Nephron progenitor cell (in vitro differentiated cells): ENCODE results near the gene CCT7.

Experiments
- DNase-seq: peaks from one replicate; pipeline ENCODE4 v3.0.0; 2021
- H3K27ac Mint-ChIP-seq: 2 replicates; pipeline ENCODE4 v1.8.0; 2021; ENCODE audit warnings: mild to moderate bottlenecking, moderate library complexity, mixed read lengths
- H3K27me3 Mint-ChIP-seq: 2 replicates; pipeline ENCODE4 v1.8.0; 2021; ENCODE audit warnings: mild to moderate bottlenecking, low read depth, mixed read lengths; ENCODE audit not compliant: poor library complexity
- H3K36me3 Mint-ChIP-seq: 2 replicates; pipeline ENCODE4 v1.8.0; 2021; ENCODE audit warnings: low read depth, mixed read lengths
- H3K4me1 Mint-ChIP-seq: 2 replicates; pipeline ENCODE4 v1.8.0; 2021; ENCODE audit warnings: mixed read lengths
- H3K4me3 Mint-ChIP-seq: 2 replicates; pipeline ENCODE4 v1.8.0; 2021; ENCODE audit warnings: mild to moderate bottlenecking, moderate library complexity, mixed read lengths
- H3K9me3 Mint-ChIP-seq: 2 replicates; pipeline ENCODE4 v1.8.0; 2021; ENCODE audit warnings: mild to moderate bottlenecking, moderate library complexity, mixed read lengths
- CTCF ChIP-seq: fragments of 200-600 bp; sonication (generic); IDR thresholded peaks from 2 replicates; pipeline ENCODE4 v1.5.0; 2021; ENCODE audit warnings: antibody characterized with exemption

The CCT7 gene

GRCh38 chr2:73258186-73258912 lies 24.2 kb downstream of the CCT7 start:
- no peak for DNase-seq
- peaks cover 4% of the 10 kb centered on the region for H3K4me1 Mint-ChIP-seq
- peaks cover 6% of the 10 kb centered on the region for H3K27me3 Mint-ChIP-seq
- no peak overlapping the region for H3K4me3 Mint-ChIP-seq
- TF ChIP-seq CTCF: no peak
- H3K36me3 Mint-ChIP-seq: peaks cover 7% of the 10 kb centered on the region
- no peak overlapping the region for H3K27ac Mint-ChIP-seq
- H3K9me3 Mint-ChIP-seq: no peaks in the 10 kb centered on the region

DNA sequence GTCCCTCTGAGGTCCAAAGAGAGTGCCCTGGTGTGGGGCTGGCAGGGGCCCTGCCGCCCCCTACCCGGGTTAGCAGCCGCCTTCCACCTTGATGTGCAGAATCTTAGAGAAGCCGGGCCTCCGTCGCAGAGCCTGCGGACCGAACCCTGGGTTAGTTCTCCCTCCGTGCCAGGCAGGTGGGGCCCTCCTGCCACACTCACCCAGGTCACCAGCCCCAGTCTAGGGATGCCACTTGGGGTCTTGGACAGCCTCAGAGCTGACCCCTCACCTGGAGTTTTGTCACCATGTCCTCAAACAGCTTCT lies 24.8 kb downstream of the CCT7 start:
- Mint-ChIP-seq H3K4me3 (no peak overlapping the region), H3K27ac (no peak overlapping the region), H3K9me3 (no peaks in the 10 kb centered on the region), H3K4me1 (peaks cover 4% of the 10 kb centered on the region), H3K36me3 (peaks cover 2% of the 10 kb centered on the region), H3K27me3 (peaks cover 6% of the 10 kb centered on the region)
- TF ChIP-seq CTCF: no peak
- DNase-seq: no peak

DNA sequence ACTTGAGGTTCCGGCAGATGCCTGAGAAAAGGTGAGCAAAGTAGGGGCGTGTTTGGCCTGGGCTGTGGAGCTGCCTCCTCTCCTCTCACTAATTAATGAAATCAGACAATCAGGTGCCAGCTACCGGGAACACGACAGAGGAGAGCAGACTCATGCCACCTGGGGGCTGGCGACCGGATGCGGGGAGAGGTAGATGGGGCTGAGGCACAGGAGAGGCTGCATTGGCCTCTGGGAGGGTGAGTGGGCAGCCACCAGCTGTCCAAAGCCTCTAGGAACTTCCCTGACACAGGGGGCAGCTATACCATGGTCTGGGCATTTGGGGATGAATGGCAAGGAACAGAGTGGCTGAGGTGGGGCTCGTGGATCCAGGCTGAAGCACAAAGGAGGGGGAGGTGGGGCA lies 25.2 kb downstream of the CCT7 start:
- Mint-ChIP-seq H3K9me3 (no peaks in the 10 kb centered on the region), H3K4me3 (no peak overlapping the region), H3K4me1 (peaks cover 4% of the 10 kb centered on the region), H3K27me3 (peaks cover 10% of the 10 kb centered on the region), H3K36me3 (no peaks in the 10 kb centered on the region), H3K27ac (no peak overlapping the region)
- DNase-seq: no peak
- no peak for TF ChIP-seq CTCF

- TF ChIP-seq CTCF: no peak
- H3K9me3 Mint-ChIP-seq: no peaks in the 10 kb centered on the region
- peaks cover 4% of the 10 kb centered on the region for H3K4me1 Mint-ChIP-seq
- no peaks in the 10 kb centered on the region for H3K36me3 Mint-ChIP-seq
- H3K27ac Mint-ChIP-seq: no peak overlapping the region
- no peak for DNase-seq
- H3K27me3 Mint-ChIP-seq: peaks cover 11% of the 10 kb centered on the region
- no peak overlapping the region for H3K4me3 Mint-ChIP-seq
These were observed 25.7 kb downstream of the CCT7 start for GRCh38 chr2:73259704-73260337.

DNA sequence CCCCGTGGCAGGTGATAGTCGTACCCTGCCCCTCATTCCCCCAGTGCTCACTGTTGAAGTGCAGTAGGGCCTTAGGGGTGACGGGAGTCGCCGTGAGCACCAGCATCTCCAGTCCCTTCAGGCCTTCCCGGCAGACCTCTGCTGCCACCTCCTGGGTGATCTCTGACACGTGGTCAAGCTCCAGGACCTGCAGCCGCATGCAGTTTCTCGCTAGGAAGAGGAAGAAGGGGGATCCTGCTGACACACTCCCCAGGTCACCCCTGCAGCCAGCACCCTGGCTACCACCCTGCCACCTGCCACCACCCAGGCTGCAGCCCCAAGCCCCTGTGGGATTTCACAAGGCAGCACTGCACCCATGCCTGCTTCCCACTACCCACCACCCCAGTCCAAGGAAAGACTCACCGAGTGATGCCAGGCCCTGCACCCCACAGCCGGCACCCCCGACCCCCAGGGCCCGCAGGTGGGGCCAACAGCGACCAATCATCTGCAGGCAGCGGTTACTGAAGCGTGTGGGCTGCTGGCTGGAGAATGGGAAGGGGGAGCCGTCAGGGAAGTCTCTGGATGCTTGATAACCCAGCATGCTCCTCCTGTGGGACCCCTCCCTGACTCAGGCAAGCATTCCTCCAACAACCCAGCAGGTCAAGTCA lies 26.4 kb downstream of the CCT7 start:
- Mint-ChIP-seq H3K36me3 (no peaks in the 10 kb centered on the region), H3K4me3 (no peak overlapping the region), H3K27ac (no peak overlapping the region), H3K4me1 (peaks cover 4% of the 10 kb centered on the region), H3K9me3 (no peaks in the 10 kb centered on the region), H3K27me3 (peaks cover 11% of the 10 kb centered on the region)
- DNase-seq: peak; percentile 71
- TF ChIP-seq CTCF: peak; percentile 48
